ENCODE measurements around the gene RHBDL1. TPM values are rescaled to one million over a fixed set of nuclear protein-coding genes. Genes with fewer than 3 reads are reported as not detected.

The RHBDL1 gene
- total RNA-seq, 1 experiment from 2014 or later, result 12.7 TPM

DNA sequence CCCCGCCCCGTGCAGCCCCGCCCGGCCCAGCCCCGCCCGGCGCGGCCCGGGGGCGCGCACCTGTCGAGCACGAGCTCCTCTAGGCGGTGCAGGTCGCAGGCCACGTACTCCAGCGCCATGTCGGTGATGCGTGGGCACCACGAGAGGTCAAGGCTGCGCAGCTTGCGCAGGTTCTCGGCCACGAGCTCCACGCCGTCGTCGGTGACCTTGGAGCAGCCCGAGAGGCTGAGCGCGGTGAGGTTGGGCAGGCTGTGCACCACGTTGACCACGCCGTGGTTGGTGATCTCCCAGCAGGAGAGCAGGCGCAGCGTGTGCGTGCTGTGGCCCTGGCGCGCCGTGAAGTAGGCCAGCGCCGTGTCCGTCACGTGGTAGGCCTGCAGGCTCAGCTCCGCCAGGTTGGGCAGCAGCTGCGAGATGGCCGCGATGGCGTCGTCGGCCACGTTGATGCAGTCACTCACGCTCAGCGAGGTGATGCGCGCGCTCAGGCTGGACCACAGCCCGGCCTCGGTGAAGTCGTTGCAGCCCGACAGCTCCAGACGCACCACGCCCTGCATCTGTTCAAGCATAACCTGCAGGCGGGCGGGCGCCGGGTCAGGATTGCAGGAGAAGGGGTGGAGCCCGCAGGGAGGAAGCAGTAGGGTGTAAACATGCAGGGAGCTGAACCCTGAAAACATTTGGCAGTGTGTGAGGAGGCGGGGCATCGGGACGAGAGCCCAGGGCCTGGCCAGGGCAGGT, 20.1 kb downstream of the RHBDL1 start (continued):
- no peak for TF ChIP-seq ELF1 (IDR thresholded peaks at IDR 0.05; ENCODE audit: borderline replicate concordance, low read depth)
- TF ChIP-seq CBX3 (IDR thresholded peaks at IDR 0.05; ENCODE audit: low read depth), result peak; percentile 80; the same call in 1 of the 2 replicates
- TF ChIP-seq SRF (IDR thresholded peaks at IDR 0.05; ENCODE audit: low read depth), result no peak
- TF ChIP-seq EZH2 (IDR thresholded peaks at IDR 0.05), result no peak

- DNase-seq (ENCODE audit: low read depth, low spot score) (no peak), ATAC-seq (no peak)
- Histone ChIP-seq H3K4me3 (replicated peaks in 1 of 2; ENCODE audit: low read depth in 1 of 2, low read length in 2 of 2) (no peak overlapping the region), H3K27ac (ENCODE audit: low read depth, low read length) (no peak overlapping the region), H3K9me3 (ENCODE audit: control insufficient read depth in 1 of 2, insufficient read depth in 1 of 2, low read depth in 1 of 2, low read length in 2 of 2) (no peaks in the 10 kb centered on the region), H2AFZ (ENCODE audit: low read depth, low read length, poor library complexity, severe bottlenecking) (no peak overlapping the region), H3K9ac (ENCODE audit: low read length) (no peak overlapping the region), H3K36me3 (ENCODE audit: control insufficient read depth in 1 of 2, insufficient read depth in 2 of 2, low read length in 2 of 2) (no peaks in the 10 kb centered on the region; a peak in 2 of 4 replicates), H3K79me2 (ENCODE audit: insufficient read depth, low read length) (peaks cover 29% of the 10 kb centered on the region), H4K20me1 (ENCODE audit: insufficient read depth) (no peaks in the 10 kb centered on the region), H3K27me3 (ENCODE audit: insufficient read depth, low read length) (no peaks in the 10 kb centered on the region), H3K4me2 (ENCODE audit: low read length) (no peak overlapping the region), H3K9me2 (ENCODE audit: insufficient read depth) (no peaks in the 10 kb centered on the region), H3K4me1 (ENCODE audit: control insufficient read depth in 1 of 2, insufficient read depth in 2 of 2, low read length in 2 of 2) (peaks cover 10 to 28% of the 10 kb centered on the region in 2 experiments)
- ChIA-PET CTCF (no interaction called here), RAD21 (ENCODE audit: low non-redundant PET in 1 of 2, low total read pairs in 2 of 2, uncharacterized antibody in 2 of 2, unreplicated experiment in 2 of 2) (no interaction called here), POLR2A (no interaction called here)
- TF ChIP-seq ZNF274 (IDR thresholded peaks at IDR 0.05; ENCODE audit: low read depth, low read length) (no peak), RAD21 (IDR thresholded peaks at IDR 0.05; ENCODE audit: low read depth) (no peak)
- intact Hi-C loops (cut with micrococcal nuclease), result no loop called here
- no TSS peak for BruUV-seq (replicated peaks)
These were observed 23.6 kb downstream of the RHBDL1 start for GRCh38 chr16:698911-699671.

All from HCT116 (cell line).